ENCODE data around the gene ORC4. TPM values are rescaled to one million over a fixed set of nuclear protein-coding genes. Genes with fewer than 3 reads are reported as not detected.

ORC4 gene
- total and polyA plus RNA-seq, 2 of the 8 experiments (the other 6 are each of a cell fraction or from before 2014, with no cell fraction given), result 22.7 to 63.7 TPM

GRCh38 chr2:147999126-147999525 is 21.4 kb downstream of the ORC4 start:
- no peak overlapping the region for H4K91ac ChIP-seq (replicated peaks; ENCODE audit: insufficient read length, low read length)
- peaks cover 0 to 7% of the 10 kb centered on the region in 2 experiments; a peak in 2 of 4 replicates for H3K9me3 ChIP-seq (ENCODE audit: insufficient read depth in 2 of 2, low read depth in 1 of 2, low read length in 1 of 2)
- TF ChIP-seq KDM5A (IDR thresholded peaks at IDR 0.05; ENCODE audit: low read length), result no peak
- TF ChIP-seq BCL11A (IDR thresholded peaks at IDR 0.05; ENCODE audit: low read depth in 2 of 2, low read length in 2 of 2), result no peak
- TF ChIP-seq KDM4A (IDR thresholded peaks at IDR 0.05; ENCODE audit: low read depth, low read length, severe bottlenecking), result no peak
- TF ChIP-seq SIN3A (conservative IDR thresholded peaks at IDR 0.05 in 1 of 2, IDR thresholded peaks at IDR 0.05 in 1 of 2; ENCODE audit: low read depth in 1 of 2, low read length in 2 of 2), result no peak
- no peak for TF ChIP-seq E2F6 (IDR thresholded peaks at IDR 0.05)
- H2BK15ac ChIP-seq (ENCODE audit: low read length), result no peak overlapping the region
- no peak overlapping the region for H3K4ac ChIP-seq (replicated peaks; ENCODE audit: insufficient read length, low read depth, low read length)
- no peak overlapping the region for H3K56ac ChIP-seq (replicated peaks; ENCODE audit: insufficient read length, low read depth, low read length)
- DNase-seq (ENCODE audit: low read depth in 1 of 2, low spot score in 2 of 2), result no peak
- peaks cover 0 to 6% (median 2%) of the 10 kb centered on the region in 4 experiments; a peak in 3 of 8 replicates for H3K36me3 ChIP-seq (ENCODE audit: control insufficient read depth in 2 of 4, insufficient read depth in 4 of 4, low read length in 3 of 4)
- peaks cover 5% of the 10 kb centered on the region; the same call in 1 of the 2 replicates for H3K79me1 ChIP-seq (ENCODE audit: low read depth, low read length)
- no peak overlapping the region for H3K18ac ChIP-seq (ENCODE audit: extremely low read depth, low read length)
- POLR2A ChIA-PET (ENCODE audit: partially characterized antibody), result no interaction called here
- H2BK12ac ChIP-seq (ENCODE audit: low read depth, low read length), result no peak overlapping the region
- H4K8ac ChIP-seq (ENCODE audit: extremely low read depth, insufficient read depth, low read length), result no peak overlapping the region
- no peaks in the 10 kb centered on the region for H3K23me2 ChIP-seq (ENCODE audit: low read depth, low read length)
- no peak overlapping the region for H2BK5ac ChIP-seq (ENCODE audit: low read depth, low read length)
- H3K14ac ChIP-seq (ENCODE audit: insufficient read length), result no peak overlapping the region
- no peak overlapping the region for H4K5ac ChIP-seq (ENCODE audit: insufficient read length, low read depth, low read length)
- H3K9ac ChIP-seq (replicated peaks in 1 of 4; ENCODE audit: extremely low read depth in 1 of 4, low read depth in 3 of 4, low read length in 3 of 4), result no peak overlapping the region
- no peak for FAIRE-seq
- WGBS, 2 experiments (ENCODE audit: extremely low coverage in 1 of 2, insufficient coverage in 1 of 2, insufficient read length in 1 of 2, insufficient replicate concordance in 2 of 2, low coverage in 1 of 2, low lambda C conversion rate in 2 of 2, missing lambda C conversion rate in 1 of 2), result 75% methylated on average over 2 of the region's 2 CpGs; no CpG with 5 or more reads in 1 of the 2 experiments
- no peak overlapping the region for H3K4me3 ChIP-seq (ENCODE audit: extremely low read depth in 1 of 4, insufficient read depth in 2 of 4, low read depth in 3 of 4, low read length in 4 of 4)
- no peak overlapping the region for H2BK120ac ChIP-seq (replicated peaks; ENCODE audit: low read depth, low read length)
- CTCF ChIA-PET (ENCODE audit: partially characterized antibody), result interaction anchor here (1.4 to 3.8 kb wide), 2 partner anchors 9 to 21 kb away, joined by 5 to 15 read pairs; partner anchors contain the start of genes MBD5 and ORC4
- H3K4me2 ChIP-seq (ENCODE audit: insufficient read depth in 1 of 2, low read depth in 2 of 2, low read length in 2 of 2), result no peak overlapping the region
- H3K79me2 ChIP-seq (ENCODE audit: control insufficient read depth in 1 of 2, insufficient read depth in 2 of 2, low read length in 2 of 2), result peaks cover 3 to 92% of the 10 kb centered on the region in 2 experiments
- H4K20me1 ChIP-seq (replicated peaks in 1 of 2; ENCODE audit: control insufficient read depth in 1 of 2, insufficient read depth in 2 of 2, low read length in 2 of 2), result no peaks in the 10 kb centered on the region
- no peaks in the 10 kb centered on the region for H3K27me3 ChIP-seq (replicated peaks in 1 of 4; ENCODE audit: control insufficient read depth in 3 of 4, extremely low read depth in 1 of 4, insufficient read depth in 3 of 4, low read length in 3 of 4)
- H2AK5ac ChIP-seq (ENCODE audit: low read depth, low read length), result no peak overlapping the region
- H3K27ac ChIP-seq (ENCODE audit: low read depth, low read length), result no peak overlapping the region
- H2AFZ ChIP-seq (ENCODE audit: low read length), result no peak overlapping the region
- no peak overlapping the region for H2BK20ac ChIP-seq (ENCODE audit: low read length)
- peaks cover 0 to 7% (median 0%) of the 10 kb centered on the region in 4 experiments; a peak in 1 of 7 replicates for H3K4me1 ChIP-seq (replicated peaks in 1 of 4; ENCODE audit: control insufficient read depth in 3 of 4, insufficient read depth in 4 of 4, low read length in 3 of 4)
- no peak overlapping the region for H3K23ac ChIP-seq (ENCODE audit: insufficient read length)

All from H1 (cell line).